SK-N-SH treated with all-trans-retinoic acid at 6 μM for 48 hours (cell line): ENCODE measurements around the gene ZNF70.

Source experiments
- CREB5 ChIP-seq: fragments of 250-450 bp; sonication (Bioruptor Pico); IDR thresholded peaks from 2 replicates; pipeline ENCODE4 v1.5.1; 2020; ENCODE audit warnings: low read depth, mild to moderate bottlenecking, moderate library complexity
- ISL1 ChIP-seq: fragments of 250-450 bp; sonication (Bioruptor Pico); IDR thresholded peaks from 2 replicates; pipeline ENCODE4 v2.1.2; 2022; ENCODE audit warnings: mild to moderate bottlenecking, moderate library complexity
- PATZ1 ChIP-seq: fragments of 250-450 bp; sonication (Bioruptor Pico); IDR thresholded peaks from 2 replicates; pipeline ENCODE4 v1.8.0; 2020; ENCODE audit warnings: mild to moderate bottlenecking, moderate library complexity, borderline replicate concordance
- POU6F1 ChIP-seq: fragments of 250-450 bp; sonication (Bioruptor Pico); IDR thresholded peaks from 2 replicates; pipeline ENCODE4 v1.8.0; 2021; ENCODE audit warnings: low read depth, mild to moderate bottlenecking, moderate library complexity, borderline replicate concordance
- RARB ChIP-seq: fragments of 250-450 bp; sonication (Bioruptor Pico); IDR thresholded peaks from 2 replicates; pipeline ENCODE4 v1.8.0; 2021; ENCODE audit warnings: mild to moderate bottlenecking, moderate library complexity
- TCF4 ChIP-seq: fragments of 250-450 bp; sonication (Bioruptor Pico); IDR thresholded peaks from 2 replicates; pipeline ENCODE4 v1.8.0; 2021; ENCODE audit warnings: mild to moderate bottlenecking, moderate library complexity, borderline replicate concordance
- TOX ChIP-seq: fragments of 250-450 bp; sonication (Bioruptor Pico); IDR thresholded peaks from 2 replicates; pipeline ENCODE4 v1.8.0; 2021; ENCODE audit warnings: mild to moderate bottlenecking, moderate library complexity, borderline replicate concordance
- TSHZ2 ChIP-seq: fragments of 250-450 bp; sonication (Bioruptor Pico); IDR thresholded peaks from 2 replicates; pipeline ENCODE4 v1.5.0; 2020; ENCODE audit warnings: mild to moderate bottlenecking, moderate library complexity
- ZC3H10 ChIP-seq: fragments of 250-450 bp; sonication (Bioruptor Pico); IDR thresholded peaks from 2 replicates; pipeline ENCODE4 v1.5.1; 2021; ENCODE audit warnings: mild to moderate bottlenecking, moderate library complexity
- ZFP30 ChIP-seq: fragments of 450-650 bp; formaldehyde crosslinking; IDR thresholded peaks from 2 replicates; pipeline ENCODE4 v1.5.0; 2022; ENCODE audit warnings: mild to moderate bottlenecking, moderate library complexity
- ZNF8 ChIP-seq: fragments of 450-650 bp; formaldehyde crosslinking; IDR thresholded peaks from 2 replicates; pipeline ENCODE4 v1.5.0; 2020; ENCODE audit warnings: mild to moderate bottlenecking, moderate library complexity

- TF ChIP-seq ZNF8 (CRISPR knock-in tag) (no peak), ISL1 (CRISPR knock-in tag) (no peak), CREB5 (CRISPR knock-in tag) (no peak), PATZ1 (CRISPR knock-in tag) (no peak), RARB (no peak), TCF4 (no peak), ZFP30 (CRISPR knock-in tag) (no peak), ZC3H10 (CRISPR knock-in tag) (no peak), TOX (no peak), POU6F1 (CRISPR knock-in tag) (no peak), TSHZ2 (no peak)
These were observed 12.1 kb upstream of the ZNF70 start, which contains the start of gene C22orf15 for GRCh38 chr22:23762842-23763578.
